ENCODE data around the gene MPP1.

MPP1 gene

GRCh38 chrX:154762537-154763296, 42.6 kb downstream of the MPP1 start, which contains the start of gene DKC1:
Gene DKC1 (plus strand): TSS chrX:154762864. CDS start chrX:154762966, 102 bp downstream.
- peak within 1 kb of the TSS; percentile 43 to 97 (median 94) for H3K27ac ChIP-seq
- H3K9ac ChIP-seq: peak within 1 kb of the TSS; percentile 78 to 97 (median 90)
- H3K4me1 ChIP-seq: peaks cover 8 to 22% (median 18%) of the 10 kb centered on the region in 10 experiments
- H3K9me3 ChIP-seq (replicated peaks in 1 of 11): peaks cover 0 to 14% (median 0%) of the 10 kb centered on the region in 11 experiments; a peak in 1 of 22 replicates
- H3K4me2 ChIP-seq: peak within 1 kb of the TSS; percentile 61 to 81 (median 73)
- H3K27me3 ChIP-seq: peaks cover 44 to 74% (median 68%) of the 10 kb centered on the region in 11 experiments
- H3K36me3 ChIP-seq: peaks cover 22 to 33% (median 32%) of the 10 kb centered on the region in 11 experiments
- peak in 7 of 11 experiments; percentile 10 to 67 (median 49); a peak in 7 of 22 replicates for TF ChIP-seq Cebpa-rat (IDR thresholded peaks at IDR 0.05)
- peaks cover 0 to 33% (median 25%) of the 10 kb centered on the region in 11 experiments; a peak in 14 of 22 replicates for H4K20me1 ChIP-seq
- H3K4me3 ChIP-seq: peak within 1 kb of the TSS; percentile 59 to 81 (median 74)

- Histone ChIP-seq H3K9ac (peak overlapping the region; percentile 42 to 97 (median 90); a peak in 20 of 22 replicates), H3K9me3 (replicated peaks in 1 of 11) (peaks cover 0 to 14% (median 0%) of the 10 kb centered on the region in 11 experiments; a peak in 1 of 22 replicates), H3K36me3 (peaks cover 16 to 27% (median 26%) of the 10 kb centered on the region in 11 experiments), H3K4me3 (peak overlapping the region; percentile 48 to 81 (median 74); a peak in 19 of 20 replicates), H3K27ac (peak overlapping the region in 10 of 11 experiments; percentile 19 to 97 (median 94); a peak in 19 of 22 replicates), H3K27me3 (peaks cover 44 to 74% (median 65%) of the 10 kb centered on the region in 11 experiments), H3K4me1 (peaks cover 8 to 22% (median 18%) of the 10 kb centered on the region in 10 experiments), H4K20me1 (peaks cover 0 to 27% (median 24%) of the 10 kb centered on the region in 11 experiments; a peak in 14 of 22 replicates), H3K4me2 (peak overlapping the region; percentile 50 to 76 (median 63))
- no peak for TF ChIP-seq Cebpa-rat (IDR thresholded peaks at IDR 0.05)
These were observed 43.2 kb downstream of the MPP1 start for GRCh38 chrX:154761977-154762536.

GRCh38 chrX:154758696-154759095, 46.6 kb downstream of the MPP1 start:
- peaks cover 37 to 74% (median 64%) of the 10 kb centered on the region in 11 experiments for H3K27me3 ChIP-seq
- no peak overlapping the region for H3K27ac ChIP-seq
- H3K36me3 ChIP-seq: no peaks in the 10 kb centered on the region
- H3K9me3 ChIP-seq (replicated peaks in 1 of 11): peaks cover 0 to 14% (median 0%) of the 10 kb centered on the region in 11 experiments; a peak in 1 of 22 replicates
- no peak overlapping the region for H3K4me2 ChIP-seq
- no peaks in the 10 kb centered on the region; a peak in 3 of 22 replicates for H4K20me1 ChIP-seq
- peaks cover 6 to 8% (median 8%) of the 10 kb centered on the region in 10 experiments; a peak in 16 of 20 replicates for H3K4me1 ChIP-seq
- H3K4me3 ChIP-seq: no peak overlapping the region
- no peak overlapping the region for H3K9ac ChIP-seq
- no peak for TF ChIP-seq Cebpa-rat (IDR thresholded peaks at IDR 0.05)

GRCh38 chrX:154751669-154752271, 53.5 kb downstream of the MPP1 start:
- peaks cover 0 to 2% (median 0%) of the 10 kb centered on the region in 11 experiments; a peak in 1 of 22 replicates for H3K9me3 ChIP-seq (replicated peaks in 1 of 11)
- H3K9ac ChIP-seq: peak overlapping the region in 7 of 11 experiments; percentile 83 to 88 (median 85); a peak in 11 of 22 replicates
- peak overlapping the region; percentile 34 to 75 (median 56); a peak in 21 of 22 replicates for H3K4me2 ChIP-seq
- H3K4me1 ChIP-seq: peaks cover 15 to 35% (median 23%) of the 10 kb centered on the region in 10 experiments
- peaks cover 0 to 14% (median 0%) of the 10 kb centered on the region in 11 experiments; a peak in 3 of 22 replicates for H4K20me1 ChIP-seq
- H3K36me3 ChIP-seq: no peaks in the 10 kb centered on the region
- H3K27me3 ChIP-seq: peaks cover 40 to 78% (median 67%) of the 10 kb centered on the region in 11 experiments
- peak overlapping the region in 6 of 10 experiments; percentile 66 to 80 (median 76); a peak in 10 of 20 replicates for H3K4me3 ChIP-seq
- TF ChIP-seq Cebpa-rat (IDR thresholded peaks at IDR 0.05): no peak
- peak overlapping the region in 7 of 11 experiments; percentile 82 to 88 (median 85); a peak in 13 of 22 replicates for H3K27ac ChIP-seq

- no peak for TF ChIP-seq Cebpa-rat (IDR thresholded peaks at IDR 0.05)
- peaks cover 0 to 14% (median 0%) of the 10 kb centered on the region in 11 experiments; a peak in 3 of 22 replicates for H4K20me1 ChIP-seq
- peak overlapping the region; percentile 64 to 80 (median 71) for H3K4me3 ChIP-seq
- H3K4me1 ChIP-seq: peaks cover 16 to 41% (median 25%) of the 10 kb centered on the region in 10 experiments
- H3K36me3 ChIP-seq: no peaks in the 10 kb centered on the region
- H3K9ac ChIP-seq: peak overlapping the region; percentile 81 to 88 (median 85)
- peaks cover 0 to 8% (median 0%) of the 10 kb centered on the region in 11 experiments; a peak in 3 of 22 replicates for H3K9me3 ChIP-seq (replicated peaks in 1 of 11)
- peak overlapping the region; percentile 34 to 77 (median 66); a peak in 21 of 22 replicates for H3K4me2 ChIP-seq
- peak overlapping the region; percentile 77 to 88 (median 83); a peak in 21 of 22 replicates for H3K27ac ChIP-seq
- H3K27me3 ChIP-seq: peaks cover 44 to 83% (median 71%) of the 10 kb centered on the region in 11 experiments
These were observed 54.0 kb downstream of the MPP1 start for GRCh38 chrX:154751203-154751668.

- Histone ChIP-seq H3K9ac (peak within 1 kb of the TSS; percentile 81 to 88 (median 85)), H3K9me3 (replicated peaks in 1 of 11) (peaks cover 2 to 14% (median 5%) of the 10 kb centered on the region in 11 experiments; a peak in 19 of 22 replicates), H3K4me3 (peak within 1 kb of the TSS; percentile 64 to 80 (median 71)), H3K4me2 (peak within 1 kb of the TSS; percentile 64 to 96 (median 74)), H3K27ac (peak within 1 kb of the TSS; percentile 77 to 88 (median 83)), H3K36me3 (no peaks in the 10 kb centered on the region), H3K4me1 (peaks cover 16 to 44% (median 27%) of the 10 kb centered on the region in 10 experiments), H4K20me1 (peaks cover 0 to 14% (median 0%) of the 10 kb centered on the region in 11 experiments; a peak in 3 of 22 replicates), H3K27me3 (peaks cover 44 to 82% (median 76%) of the 10 kb centered on the region in 11 experiments)
- TF ChIP-seq Cebpa-rat (IDR thresholded peaks at IDR 0.05): no peak
These were observed 54.7 kb downstream of the MPP1 start, which contains the start of gene GAB3 for GRCh38 chrX:154750301-154751202. Gene GAB3 (minus strand): TSS chrX:154751077. CDS start chrX:154751025, 52 bp downstream.

- TF ChIP-seq Cebpa-rat (IDR thresholded peaks at IDR 0.05): no peak
- Histone ChIP-seq H3K36me3 (0 out of 22 replicates have a peak, but pooled peaks cover 0 to 6% (median 0%) of the 10 kb centered on the region in 11 experiments), H4K20me1 (peaks cover 0 to 14% (median 0%) of the 10 kb centered on the region in 11 experiments; a peak in 3 of 22 replicates), H3K27ac (peak overlapping the region; percentile 77 to 88 (median 83); a peak in 20 of 22 replicates), H3K4me2 (peak overlapping the region; percentile 64 to 96 (median 74)), H3K9ac (peak overlapping the region; percentile 81 to 88 (median 85)), H3K27me3 (peaks cover 44 to 79% (median 69%) of the 10 kb centered on the region in 11 experiments; a peak in 21 of 22 replicates), H3K4me1 (peaks cover 16 to 44% (median 27%) of the 10 kb centered on the region in 10 experiments), H3K4me3 (peak overlapping the region; percentile 64 to 80 (median 71)), H3K9me3 (replicated peaks in 1 of 11) (peaks cover 9 to 21% (median 12%) of the 10 kb centered on the region in 11 experiments; a peak in 21 of 22 replicates)
These were observed 55.4 kb downstream of the MPP1 start for GRCh38 chrX:154749856-154750255.
